HG02981 (cell line): ENCODE data around the gene GABRB2.
A peak's percentile ranks its signal among the peaks of the same experiment; 100 is the strongest.
"Not testable (repeated sequence)": the region's sequence is repeated elsewhere in the genome, so short reads cannot be mapped to it uniquely, and the experiment has no call there.

Experiments
- ATAC-seq: cut with Tn5 transposase; IDR thresholded peaks from one replicate; pipeline ENCODE4 v1.9.1; 2021; ENCODE audit warnings: mild to moderate bottlenecking, moderate library complexity; ENCODE audit not compliant: unreplicated experiment

The GABRB2 gene

DNA sequence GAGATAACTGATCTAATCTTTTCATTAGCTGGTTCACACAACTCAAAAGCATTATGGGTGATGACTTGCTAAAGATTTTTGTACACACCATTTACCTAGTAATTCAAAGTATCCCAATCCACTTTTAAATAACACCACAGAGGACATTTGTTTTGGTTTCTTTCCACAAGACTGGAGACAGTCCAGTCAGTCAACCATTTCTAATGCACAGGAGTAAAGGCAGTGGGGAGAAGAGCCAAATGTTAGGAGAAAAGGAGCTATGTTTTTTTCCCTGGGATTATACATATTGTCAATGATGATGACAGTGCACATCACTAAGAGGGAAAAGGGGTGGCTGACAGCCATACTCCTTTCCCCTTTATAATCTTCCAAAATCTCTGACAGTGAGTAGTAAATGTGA is 240.9 kb downstream of the GABRB2 start:
- no peak for ATAC-seq

DNA sequence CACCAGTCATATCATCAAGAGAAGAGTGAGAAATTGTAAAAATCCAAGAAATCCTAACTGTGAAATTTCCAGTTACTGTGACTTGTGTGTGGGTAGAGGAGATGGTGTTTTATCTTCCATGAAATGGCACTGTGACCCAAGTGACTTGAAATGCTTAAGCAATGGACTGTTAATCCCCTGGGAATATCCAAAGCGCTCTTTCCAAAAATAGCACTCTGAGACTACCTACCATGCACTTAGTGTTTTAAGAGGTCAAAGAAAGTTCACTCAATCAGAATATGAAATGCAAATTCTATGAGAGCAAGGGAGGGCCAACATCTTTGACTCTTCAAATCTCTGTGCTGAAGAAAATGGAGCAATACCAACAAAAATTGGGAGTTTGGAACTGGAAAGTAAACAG is 244.0 kb downstream of the GABRB2 start:
- ATAC-seq, result no peak

DNA sequence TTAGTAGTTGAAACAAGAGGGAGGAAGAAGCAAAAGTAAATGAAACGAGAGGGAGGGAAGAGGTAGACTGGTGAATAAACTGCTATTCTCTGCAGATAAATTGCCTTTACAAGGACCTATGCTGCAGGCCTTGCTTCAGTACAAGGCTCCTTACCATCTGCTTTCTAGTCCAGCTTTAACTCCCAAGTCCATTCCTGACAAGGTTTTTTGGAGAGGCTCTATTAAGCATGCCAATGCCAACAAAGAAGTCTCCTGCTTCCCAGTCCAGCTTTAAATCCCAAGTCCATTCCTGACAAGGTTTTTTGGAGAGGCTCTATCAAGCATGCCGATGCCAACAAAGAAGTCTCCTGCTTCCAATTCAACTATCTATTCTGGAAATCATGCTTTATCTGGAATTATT is 244.9 kb downstream of the GABRB2 start:
- ATAC-seq, result no peak

DNA sequence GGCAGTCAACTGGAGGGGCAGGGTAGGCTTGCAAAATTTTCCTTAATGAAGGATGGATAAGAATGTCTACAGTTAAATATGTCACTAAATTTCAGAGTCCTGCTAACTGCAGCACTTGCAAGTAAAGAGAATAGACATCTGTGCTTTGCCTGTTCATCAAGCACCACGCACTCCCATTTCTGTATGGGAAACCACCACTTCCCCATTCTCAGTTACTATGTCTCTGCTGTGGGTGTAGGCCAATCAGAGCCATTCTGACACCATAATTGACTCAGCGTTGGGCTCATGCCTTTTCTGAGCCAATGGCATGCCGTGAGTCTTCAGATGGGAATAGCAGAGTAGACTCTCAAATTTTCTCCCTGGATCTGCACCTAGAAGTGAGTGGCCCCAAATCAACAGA is 247.5 kb downstream of the GABRB2 start:
- peak; percentile 68 for ATAC-seq

DNA sequence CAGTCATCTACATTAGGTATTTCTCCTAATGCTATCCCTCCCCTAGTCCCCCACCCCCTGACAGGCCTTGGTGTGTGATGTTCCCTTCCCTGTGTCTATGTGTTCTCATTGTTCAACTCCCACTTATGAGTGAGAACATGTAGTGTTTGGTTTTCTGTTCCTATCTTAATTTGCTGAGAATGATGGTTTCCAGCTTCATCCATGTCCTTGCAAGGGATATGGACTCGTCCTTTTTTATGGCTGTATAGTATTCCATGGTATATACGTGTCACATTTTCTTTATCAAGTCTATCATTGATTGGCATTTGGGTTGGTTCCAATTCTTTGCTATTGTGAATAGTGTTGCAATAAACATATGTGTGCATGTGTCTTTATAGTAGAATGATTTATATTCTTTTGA is 249.1 kb downstream of the GABRB2 start:
- ATAC-seq, result not testable (repeated sequence)

DNA sequence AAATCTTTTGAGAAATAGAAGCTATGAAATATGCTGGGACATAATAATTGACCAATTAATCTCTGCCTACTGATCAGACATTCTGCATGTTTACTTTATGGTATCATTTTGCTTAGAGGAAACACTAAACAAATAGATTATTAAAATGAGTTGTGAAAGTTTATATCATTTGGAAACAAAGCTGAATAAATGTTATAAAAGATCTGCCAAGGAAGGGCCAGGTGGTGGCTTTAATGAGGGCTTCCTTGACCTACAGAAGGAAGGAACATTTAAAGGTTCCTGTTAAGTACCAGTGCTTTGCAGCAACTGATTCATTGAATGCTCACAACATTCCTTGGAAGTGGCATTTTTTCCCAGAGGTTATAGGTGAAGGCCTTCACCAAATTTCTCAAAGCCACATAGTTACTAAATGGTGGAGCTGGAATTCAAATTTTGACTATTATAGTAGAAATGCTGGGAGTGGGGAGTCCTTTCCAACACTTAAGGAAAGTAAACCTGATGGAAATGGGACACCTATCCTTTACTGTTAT is 250.7 kb downstream of the GABRB2 start:
- ATAC-seq, result no peak

DNA sequence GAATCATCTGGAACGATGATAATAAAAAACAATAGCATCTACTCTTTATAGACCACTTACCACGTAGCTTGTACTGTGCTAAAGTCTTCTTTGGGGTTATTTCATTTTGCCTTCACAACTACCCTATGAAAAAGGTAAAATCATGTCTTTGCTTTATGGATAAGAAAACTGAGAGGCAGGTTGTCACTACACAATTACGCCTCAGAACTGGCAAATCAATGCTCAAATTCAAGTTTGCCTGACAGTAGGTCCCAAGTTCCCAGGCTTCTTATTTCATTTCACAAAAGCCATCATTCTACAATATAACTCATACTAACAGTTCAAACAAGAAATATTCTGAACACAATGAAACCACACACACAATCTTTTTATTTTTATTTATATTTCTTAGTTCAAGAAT is 258.5 kb downstream of the GABRB2 start:
- ATAC-seq, result no peak

DNA sequence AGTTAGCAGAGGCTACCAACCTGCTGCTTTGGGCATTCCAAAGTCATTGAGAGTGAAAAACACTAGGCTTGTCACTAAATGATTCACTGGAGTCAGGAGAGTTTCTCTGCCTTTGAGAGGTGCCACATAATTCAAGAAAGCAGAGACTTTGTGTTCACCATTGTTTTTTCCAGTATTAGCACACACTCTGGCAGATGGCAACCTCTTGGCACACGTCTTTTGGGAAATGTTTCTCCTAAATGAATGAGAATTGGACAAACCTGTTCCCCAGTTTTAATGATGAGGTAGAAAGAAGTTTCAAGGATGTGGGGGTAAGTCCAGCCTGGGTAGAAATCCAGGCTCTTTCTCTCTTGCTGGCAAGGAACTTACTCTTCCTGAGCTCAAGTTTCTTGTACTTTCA is 259.1 kb downstream of the GABRB2 start:
- no peak for ATAC-seq

DNA sequence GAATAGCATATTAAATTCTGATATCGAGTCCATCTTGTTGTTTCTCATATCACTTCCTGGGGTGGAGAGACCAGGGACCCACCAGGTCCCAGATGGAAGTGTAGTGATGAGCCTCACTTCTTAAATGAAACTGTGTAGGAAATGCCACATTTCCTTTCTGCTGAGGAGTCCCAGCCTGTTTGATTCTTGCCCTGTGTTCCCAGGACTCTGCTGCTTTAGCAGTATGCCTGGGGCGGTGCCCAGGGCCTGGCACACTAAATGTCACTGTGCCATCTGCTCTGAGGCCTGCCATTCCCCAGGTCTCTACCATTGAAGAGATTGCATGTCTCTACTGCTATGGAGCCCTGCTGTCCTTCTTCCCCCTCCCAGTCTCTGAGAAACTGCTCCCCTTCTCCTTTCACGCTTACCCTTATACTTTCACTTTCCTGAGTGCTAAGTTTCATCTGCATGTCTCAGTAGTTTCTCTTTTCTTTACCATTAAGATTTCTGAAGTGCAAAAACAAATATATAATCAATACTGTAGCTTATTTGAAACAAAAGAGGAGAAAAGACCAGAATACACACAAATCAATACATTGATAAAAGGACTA is 260.4 kb downstream of the GABRB2 start:
- peak; percentile 90 for ATAC-seq

DNA sequence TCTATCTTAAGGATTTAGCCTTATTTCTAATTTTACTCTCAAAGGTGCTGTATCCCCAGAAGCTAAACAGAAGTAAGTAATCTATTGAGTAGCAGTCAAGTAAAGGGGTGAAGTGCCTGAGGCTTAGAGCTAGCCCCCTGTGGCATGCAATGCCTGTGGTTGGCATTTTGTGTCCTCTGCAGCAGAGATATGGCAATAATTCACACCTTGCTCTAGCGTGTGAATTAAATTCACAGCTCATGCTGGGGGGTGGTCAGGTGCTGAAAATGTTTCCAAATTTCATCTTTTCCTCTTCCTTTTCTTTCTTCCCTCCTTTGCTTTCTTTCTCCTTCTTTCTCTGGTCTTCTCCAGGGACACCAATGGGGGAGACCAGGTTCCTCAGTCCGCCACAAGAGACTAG is 262.1 kb downstream of the GABRB2 start:
- ATAC-seq, result no peak

DNA sequence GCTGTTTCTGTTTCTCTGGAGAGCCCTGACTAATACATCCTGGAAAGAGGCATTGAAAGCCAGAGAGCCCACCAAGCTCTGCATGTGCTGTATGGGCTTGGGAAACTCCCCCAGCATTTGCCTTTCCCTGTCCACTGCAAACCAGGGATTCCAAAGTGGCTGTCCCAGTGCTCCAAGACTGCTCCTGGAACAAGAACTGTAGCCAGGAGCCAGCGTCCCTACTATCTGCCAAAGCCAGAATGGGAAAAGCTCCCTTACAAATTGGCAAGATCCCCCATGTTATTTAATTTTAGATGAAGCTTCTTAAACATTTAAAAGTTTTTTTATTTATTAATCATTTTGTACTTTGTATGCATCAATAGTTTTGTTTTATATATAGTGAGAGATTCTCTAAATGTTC is 263.2 kb downstream of the GABRB2 start:
- no peak for ATAC-seq

DNA sequence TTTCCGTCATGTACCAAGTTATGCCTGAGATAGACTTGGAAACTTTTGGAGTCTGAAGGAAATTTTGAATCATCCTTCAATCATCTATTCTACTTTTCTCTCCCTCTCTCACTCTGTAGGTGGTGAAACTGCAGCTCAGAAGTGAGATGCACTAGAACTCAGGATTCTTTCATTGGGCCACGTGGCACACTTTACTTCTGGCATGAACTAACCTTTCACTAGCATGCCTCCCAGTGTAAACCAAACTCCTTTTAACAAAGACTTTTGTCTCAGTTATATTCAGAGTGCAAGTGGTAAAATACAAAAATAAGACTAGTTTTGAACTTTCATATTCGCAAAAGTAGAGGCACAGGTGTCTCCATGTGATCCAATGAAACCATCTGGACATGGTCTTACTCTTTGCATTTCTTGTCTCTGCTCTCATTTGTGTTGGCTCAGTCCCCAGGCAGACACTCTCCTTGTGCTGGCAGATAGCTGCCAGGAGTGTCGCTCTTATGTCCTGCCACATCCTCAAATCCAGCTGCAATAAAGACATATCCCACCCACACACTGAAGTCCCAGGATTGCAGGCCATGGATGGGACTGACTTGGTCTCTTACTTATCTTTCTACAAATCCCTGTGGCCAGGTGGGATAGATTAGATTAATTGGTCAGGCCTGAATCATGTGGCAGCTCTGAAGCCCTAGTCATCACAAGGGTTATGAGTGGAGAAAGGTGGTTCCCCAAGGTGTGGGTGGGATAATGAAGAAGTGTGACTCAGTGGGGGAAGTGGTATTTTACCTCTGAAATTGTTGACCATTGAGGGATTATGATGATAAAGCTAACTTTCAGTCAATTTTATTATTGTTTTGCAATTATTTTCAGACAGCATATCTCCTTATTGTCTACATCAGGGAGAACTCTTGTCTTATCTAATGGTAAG is 267.5 kb downstream of the GABRB2 start:
- peak; percentile 45 for ATAC-seq

DNA sequence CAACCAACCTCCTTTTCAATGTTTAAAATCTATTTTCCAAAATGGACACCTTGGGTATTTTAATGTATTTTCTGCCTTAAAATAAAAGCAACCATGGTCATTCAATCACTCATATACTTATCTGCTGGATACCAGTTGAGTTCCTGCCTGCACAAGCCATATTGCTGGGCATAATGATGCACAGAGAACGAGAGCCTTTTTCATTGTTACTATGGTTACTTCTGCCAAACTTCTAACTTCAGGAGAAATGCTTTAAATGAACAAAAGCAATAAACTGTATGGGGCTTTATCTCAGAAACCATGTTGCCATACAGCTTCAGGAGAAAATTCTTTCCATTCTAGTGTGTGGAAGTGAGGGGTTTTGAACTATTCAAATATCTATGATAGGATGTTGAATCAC is 269.5 kb downstream of the GABRB2 start:
- no peak for ATAC-seq

DNA sequence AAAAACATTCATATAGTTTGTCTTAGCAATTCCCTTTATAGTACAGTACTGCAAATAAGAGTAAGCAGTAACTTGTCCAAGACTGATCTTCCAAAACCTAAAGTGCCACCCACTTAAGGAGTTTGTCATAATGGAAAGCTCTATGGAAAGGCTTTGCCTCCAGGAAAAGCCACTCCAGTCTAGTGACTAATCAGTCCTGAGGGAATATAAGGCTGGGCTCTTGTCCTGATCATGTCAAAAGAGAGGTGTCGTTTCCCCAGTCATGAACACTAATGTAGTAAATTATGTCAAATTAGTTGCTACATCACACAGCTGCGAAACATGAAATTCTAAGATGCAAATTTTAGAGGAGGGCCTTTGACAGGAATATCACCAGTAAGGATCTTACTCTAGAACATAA is 271.6 kb downstream of the GABRB2 start:
- ATAC-seq, result no peak

DNA sequence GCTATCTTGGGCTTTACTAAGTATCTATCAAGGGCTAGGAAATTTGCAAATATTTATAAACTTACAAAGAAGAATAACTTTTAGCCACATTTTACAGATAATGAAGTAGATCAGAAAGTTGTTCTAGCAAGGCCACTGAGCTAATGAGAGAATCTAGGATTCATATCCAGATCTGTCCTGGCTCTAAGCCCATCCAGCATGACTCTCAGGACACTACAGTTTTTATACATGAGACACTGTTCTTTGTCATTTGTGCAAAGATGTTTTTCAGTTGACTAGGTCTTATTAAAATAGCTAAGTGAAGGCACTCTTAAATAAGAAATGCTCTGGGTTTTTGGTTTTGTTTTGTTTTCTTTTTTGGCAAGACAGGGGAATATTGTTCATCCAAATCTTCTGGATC is 273.1 kb downstream of the GABRB2 start:
- no peak for ATAC-seq

DNA sequence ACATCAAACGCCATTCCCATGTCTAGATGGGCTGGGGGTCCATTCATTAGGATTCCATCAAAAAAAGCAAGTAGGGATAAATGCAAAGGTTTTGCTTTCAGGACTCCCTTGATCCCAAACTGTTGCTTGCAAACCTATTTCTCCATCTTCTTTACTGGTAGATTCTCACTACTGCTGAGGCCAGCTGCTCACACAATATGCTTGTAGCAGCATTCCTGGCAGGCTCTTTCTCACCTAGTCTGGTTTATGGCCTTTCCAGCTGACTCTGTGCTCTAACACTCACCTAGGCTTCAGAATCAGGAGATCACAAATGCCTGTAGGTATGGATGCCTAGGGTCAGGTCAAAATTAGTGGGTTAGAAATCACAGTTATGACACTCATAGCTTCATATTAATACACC is 274.7 kb downstream of the GABRB2 start:
- ATAC-seq, result no peak

DNA sequence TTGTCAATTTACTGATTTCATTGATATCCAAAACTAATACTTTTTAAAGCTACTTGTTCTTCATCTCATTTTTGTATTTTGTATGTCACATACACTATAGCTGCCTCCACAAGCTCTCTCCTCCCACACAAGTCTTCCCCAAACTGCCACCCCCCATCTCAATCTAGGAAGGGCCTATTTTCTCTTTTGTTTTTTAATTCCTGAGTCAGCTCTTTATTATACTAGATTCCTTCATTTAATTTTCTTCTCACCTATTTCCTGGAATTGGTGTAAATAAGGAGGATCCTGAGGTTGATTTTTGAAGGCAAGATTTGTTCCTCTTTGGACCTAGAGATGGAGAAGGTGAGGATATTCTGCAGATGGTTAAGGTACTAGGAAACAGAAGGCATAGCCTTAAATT is 277.4 kb downstream of the GABRB2 start:
- ATAC-seq, result no peak

DNA sequence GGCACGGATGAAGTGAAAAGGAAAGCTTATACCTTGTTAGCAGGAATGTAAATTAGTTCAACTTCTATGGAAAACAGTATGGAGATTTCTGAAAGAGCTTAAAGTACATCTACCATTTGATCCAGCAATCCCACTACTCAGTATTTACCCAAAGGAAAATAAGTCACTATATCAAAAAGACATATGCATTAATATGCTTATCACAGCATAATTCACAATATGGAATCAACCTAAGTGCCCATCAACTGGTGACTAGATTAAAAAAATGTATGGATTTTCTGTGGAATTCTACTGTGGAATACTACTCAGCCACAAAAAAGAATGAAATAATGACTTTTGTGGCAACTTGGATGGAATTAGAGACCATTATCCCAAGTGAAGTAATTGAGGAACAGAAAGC is 279.6 kb downstream of the GABRB2 start:
- ATAC-seq, result no peak

DNA sequence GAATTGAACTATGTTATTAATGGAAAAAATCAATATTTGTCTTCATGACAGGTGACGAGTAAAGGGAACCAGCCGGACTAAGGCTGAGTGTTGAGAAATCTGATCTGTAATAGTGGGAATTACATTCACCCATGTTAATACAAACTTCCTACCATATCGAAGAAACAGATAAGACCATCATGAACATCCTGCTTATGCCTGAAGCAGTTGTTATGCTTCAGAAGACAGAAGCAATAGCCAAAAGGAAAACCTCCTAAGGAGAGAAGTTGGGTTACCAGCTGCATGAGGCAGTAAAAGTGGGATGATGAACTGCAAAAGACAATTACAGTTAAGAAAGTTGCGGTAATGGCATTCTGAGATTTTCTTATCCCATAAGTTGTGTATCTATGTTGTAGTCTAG is 281.5 kb downstream of the GABRB2 start:
- no peak for ATAC-seq

DNA sequence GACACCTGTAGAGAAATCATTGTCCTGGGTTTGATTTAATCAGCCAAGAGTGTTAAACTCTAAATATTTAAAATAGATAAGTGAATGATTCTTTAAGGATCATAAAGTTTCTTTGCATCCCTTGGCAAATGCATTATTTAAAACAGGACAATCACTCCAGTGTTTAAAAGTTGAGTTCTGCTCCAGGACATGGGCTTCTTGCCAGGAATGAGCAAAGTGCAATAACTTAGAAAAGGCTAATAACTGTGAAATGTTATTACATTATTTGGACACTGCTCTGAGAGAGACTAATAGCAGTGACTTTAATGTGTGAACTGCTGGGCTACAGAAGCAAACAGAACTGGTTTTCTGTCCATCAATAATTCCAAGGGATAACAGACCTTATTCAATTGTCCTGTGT is 283.3 kb downstream of the GABRB2 start:
- ATAC-seq, result no peak

DNA sequence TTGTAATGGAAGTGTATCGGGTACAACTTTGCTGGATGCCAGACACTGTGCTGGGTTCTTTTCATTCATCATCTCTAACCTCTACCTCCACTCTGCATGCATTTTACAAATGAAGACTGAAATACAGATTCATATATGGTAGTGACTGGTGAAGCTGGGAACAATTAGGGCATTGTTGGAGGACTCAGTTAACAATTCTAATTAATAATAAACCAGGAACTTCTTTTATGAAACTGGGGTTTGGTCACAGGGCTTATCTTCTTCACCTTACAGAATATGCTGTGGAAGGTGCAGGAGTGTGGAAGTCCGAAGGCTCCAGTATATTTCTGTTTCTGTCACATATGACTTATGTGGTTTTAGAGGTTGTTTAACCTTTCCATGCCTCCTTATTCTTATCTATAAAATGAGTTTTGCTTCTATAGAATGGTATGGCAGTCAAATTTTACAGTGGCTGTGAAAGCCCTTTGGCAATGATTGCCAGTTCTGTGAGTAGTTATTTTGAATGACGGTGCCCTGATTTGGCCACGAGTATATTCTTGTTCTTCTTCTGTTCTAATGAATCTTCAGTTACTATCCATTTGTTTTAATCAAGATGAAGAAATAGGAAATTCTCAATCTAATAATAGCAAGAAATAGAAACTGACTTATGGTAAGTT is 284.7 kb downstream of the GABRB2 start:
- peak; percentile 62 for ATAC-seq

DNA sequence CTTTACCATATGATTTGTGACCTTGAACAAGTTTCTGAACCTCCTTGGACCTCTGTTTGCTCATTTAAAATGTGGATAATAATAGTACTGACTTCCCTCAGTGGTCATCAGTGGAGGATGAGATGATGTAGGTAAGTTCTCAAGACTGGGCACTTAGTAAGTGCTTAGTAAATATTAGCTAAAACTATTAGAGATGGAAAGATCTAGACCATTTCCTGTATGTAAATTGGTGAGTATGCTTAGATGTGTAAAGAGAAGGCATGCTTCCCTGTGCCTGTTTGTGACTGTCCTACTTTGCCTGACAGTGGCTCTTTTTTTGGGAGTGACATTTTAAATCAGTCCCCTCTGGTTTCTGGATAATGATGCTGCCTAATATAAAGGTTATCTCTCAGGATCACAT is 288.1 kb downstream of the GABRB2 start:
- ATAC-seq, result no peak
